ENCODE results near the gene GUCD1. TPM values are rescaled to one million over a fixed set of nuclear protein-coding genes. Genes with fewer than 3 reads are reported as not detected.

Gene GUCD1
- total RNA-seq, 1 experiment from 2014 or later: 87.4 TPM

- no peak overlapping the region for H3K9ac ChIP-seq (ENCODE audit: extremely low read depth, insufficient read length, low read length)
- no peak overlapping the region for H3K4ac ChIP-seq (ENCODE audit: low read depth, low read length)
- no peaks in the 10 kb centered on the region for H3K27me3 ChIP-seq (ENCODE audit: insufficient read depth, low read length)
- no peak overlapping the region for H2AK5ac ChIP-seq (ENCODE audit: insufficient read length, low read length)
- peaks cover 2% of the 10 kb centered on the region for H3K27me3 Mint-ChIP-seq (ENCODE audit: low read depth)
- H2BK20ac ChIP-seq (ENCODE audit: low read depth, low read length, poor library complexity, severe bottlenecking): no peak overlapping the region
- no peaks in the 10 kb centered on the region; a peak in 1 of 7 replicates for H3K36me3 Mint-ChIP-seq (ENCODE audit: insufficient read depth in 1 of 3, low read depth in 3 of 3)
- no peak overlapping the region for H2BK5ac ChIP-seq (ENCODE audit: insufficient read length, low read length)
- no peaks in the 10 kb centered on the region for H3K9me3 Mint-ChIP-seq
- no peaks in the 10 kb centered on the region for H3K79me2 ChIP-seq (ENCODE audit: insufficient read depth, low read length)
- H3K23ac ChIP-seq (ENCODE audit: insufficient read length, low read depth, low read length): no peak overlapping the region
- no peaks in the 10 kb centered on the region; the same call in 1 of the 2 replicates for H3K4me1 ChIP-seq (ENCODE audit: insufficient read depth, low read length)
- H3K4me1 Mint-ChIP-seq: peaks cover 25 to 31% of the 10 kb centered on the region in 2 experiments
- DNase-seq: no peak
- whole genome bisulfite sequencing (ENCODE audit: extremely low coverage, insufficient read length, low lambda C conversion rate): no CpG with 5 or more reads among the region's 2 CpGs
- no peak overlapping the region for H3K27ac ChIP-seq (ENCODE audit: insufficient read length, low read depth, low read length)
- no peak overlapping the region for H3T11ph ChIP-seq (ENCODE audit: low read length)
- H3K56ac ChIP-seq (ENCODE audit: insufficient read length, low read depth, low read length): no peak overlapping the region
- no peak overlapping the region for H4K91ac ChIP-seq (ENCODE audit: insufficient read length, low read depth, low read length)
- H3K4me3 Mint-ChIP-seq: no peak overlapping the region
- H3K23me2 ChIP-seq (ENCODE audit: insufficient read length, low read depth, low read length, poor library complexity, severe bottlenecking): no peaks in the 10 kb centered on the region
- H2BK12ac ChIP-seq (ENCODE audit: insufficient read length, low read depth, low read length): no peak overlapping the region
- H2BK120ac ChIP-seq (ENCODE audit: low read depth, low read length, poor library complexity, severe bottlenecking): no peak overlapping the region
- H3K4me2 ChIP-seq (ENCODE audit: insufficient read depth, insufficient read length, low read length): no peak overlapping the region
- no peak overlapping the region for H3K18ac ChIP-seq (ENCODE audit: insufficient read length, low read depth, low read length)
- no peak overlapping the region for H3K27ac Mint-ChIP-seq
- H3K79me1 ChIP-seq (ENCODE audit: insufficient read depth, low read depth, low read length, poor library complexity, severe bottlenecking): no peaks in the 10 kb centered on the region
- TF ChIP-seq, protein P1, sequence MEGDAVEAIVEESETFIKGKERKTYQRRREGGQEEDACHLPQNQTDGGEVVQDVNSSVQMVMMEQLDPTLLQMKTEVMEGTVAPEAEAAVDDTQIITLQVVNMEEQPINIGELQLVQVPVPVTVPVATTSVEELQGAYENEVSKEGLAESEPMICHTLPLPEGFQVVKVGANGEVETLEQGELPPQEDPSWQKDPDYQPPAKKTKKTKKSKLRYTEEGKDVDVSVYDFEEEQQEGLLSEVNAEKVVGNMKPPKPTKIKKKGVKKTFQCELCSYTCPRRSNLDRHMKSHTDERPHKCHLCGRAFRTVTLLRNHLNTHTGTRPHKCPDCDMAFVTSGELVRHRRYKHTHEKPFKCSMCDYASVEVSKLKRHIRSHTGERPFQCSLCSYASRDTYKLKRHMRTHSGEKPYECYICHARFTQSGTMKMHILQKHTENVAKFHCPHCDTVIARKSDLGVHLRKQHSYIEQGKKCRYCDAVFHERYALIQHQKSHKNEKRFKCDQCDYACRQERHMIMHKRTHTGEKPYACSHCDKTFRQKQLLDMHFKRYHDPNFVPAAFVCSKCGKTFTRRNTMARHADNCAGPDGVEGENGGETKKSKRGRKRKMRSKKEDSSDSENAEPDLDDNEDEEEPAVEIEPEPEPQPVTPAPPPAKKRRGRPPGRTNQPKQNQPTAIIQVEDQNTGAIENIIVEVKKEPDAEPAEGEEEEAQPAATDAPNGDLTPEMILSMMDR (conservative IDR thresholded peaks at IDR 0.05): no peak
- no peak overlapping the region for H2BK15ac ChIP-seq (ENCODE audit: low read depth, low read length)
- H4K5ac ChIP-seq (ENCODE audit: insufficient read length, low read depth, low read length): no peak overlapping the region
- H3K9me3 ChIP-seq (ENCODE audit: control insufficient read depth, low read depth, low read length): no peaks in the 10 kb centered on the region
- no peak overlapping the region for H4K8ac ChIP-seq (replicated peaks; ENCODE audit: insufficient read length, low read depth, low read length)
- H4K20me1 ChIP-seq (ENCODE audit: control insufficient read depth, insufficient read depth, insufficient read length): no peaks in the 10 kb centered on the region
- H3K14ac ChIP-seq (ENCODE audit: insufficient read depth, low read length): no peak overlapping the region
- no peak overlapping the region for H2AFZ ChIP-seq (ENCODE audit: low read length)
Observed at GRCh38 chr22:24517446-24517845, 37.5 kb downstream of the GUCD1 start.
